ENCODE results near the gene LRRC74B. TPM values are rescaled to one million over a fixed set of nuclear protein-coding genes. Genes with fewer than 3 reads are reported as not detected.
"Not testable (repeated sequence)": the region's sequence is repeated elsewhere in the genome, so short reads cannot be mapped to it uniquely, and the experiment has no call there.

Gene LRRC74B, protein sequence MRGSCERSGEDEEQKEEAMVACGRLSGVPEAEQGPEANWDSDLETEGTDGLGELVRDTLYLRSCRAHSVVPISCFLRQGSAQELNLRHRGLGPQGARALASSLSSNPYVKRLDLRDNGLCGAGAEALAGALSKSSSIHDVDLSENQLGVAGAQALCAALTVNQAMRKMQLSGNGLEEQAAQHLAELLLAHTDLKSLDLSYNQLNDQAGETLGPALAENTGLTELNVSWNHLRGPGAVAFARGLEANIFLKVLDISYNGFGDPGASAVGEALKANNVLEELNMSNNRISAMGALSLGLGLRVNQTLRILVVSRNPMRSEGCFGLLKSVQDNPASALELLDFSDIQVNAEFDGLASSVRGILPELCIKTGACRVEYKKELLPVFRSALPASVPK
- not detected in 2 replicates for total RNA-seq (2014; rRNA removed; shearing (Covaris generic); ENCODE audit: low replicate concordance)

DNA sequence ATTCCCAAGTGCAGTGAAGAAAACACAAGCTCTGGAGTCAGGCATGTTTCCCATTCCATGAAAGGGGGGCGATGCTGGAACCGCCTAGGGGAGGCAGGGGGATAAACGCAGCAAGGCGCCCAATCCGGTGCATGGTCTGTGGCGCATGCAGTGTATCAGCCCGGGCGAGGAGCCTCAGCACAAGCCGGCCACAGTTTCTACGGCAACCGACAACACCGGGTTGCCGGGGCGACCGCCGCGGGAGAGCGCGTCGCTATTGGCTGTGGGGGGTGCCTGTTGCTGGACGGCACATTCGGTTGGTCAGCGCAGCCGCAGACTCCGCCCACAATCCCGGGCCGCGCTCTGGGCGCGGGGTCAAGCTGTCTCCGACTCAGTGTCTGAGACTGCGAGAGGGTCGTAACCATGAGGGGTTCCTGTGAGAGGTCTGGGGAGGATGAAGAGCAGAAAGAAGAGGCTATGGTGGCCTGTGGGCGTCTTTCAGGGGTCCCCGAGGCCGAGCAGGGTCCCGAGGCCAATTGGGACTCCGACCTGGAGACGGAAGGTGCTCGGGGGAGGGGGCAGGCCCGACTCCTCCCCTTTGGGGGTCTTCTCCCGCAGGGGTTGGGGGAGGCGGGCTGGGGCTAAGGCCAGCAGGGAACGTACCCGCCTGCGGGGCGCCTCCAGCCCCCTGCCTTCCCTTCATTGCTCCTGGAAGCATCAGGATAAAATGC lies at the start of gene LRRC74B:
TSS of gene LRRC74B (plus strand) at position 362 of the 710 bp plus-strand sequence. CDS start at position 403, 41 bp downstream.
- DNase-seq (ENCODE audit: low read depth): peak; percentile 92
- in situ Hi-C loops (cut with HindIII; ENCODE audit: low pct_unique_long_range_greater_than_20kb, low sequenced_read_pairs): no loop called here

- in situ Hi-C loops (cut with HindIII; ENCODE audit: low pct_unique_long_range_greater_than_20kb, low sequenced_read_pairs): no loop called here
- DNase-seq (ENCODE audit: low read depth): no peak
Observed at GRCh38 chr22:20996031-20996410, 49.7 kb upstream of the LRRC74B start.

DNA sequence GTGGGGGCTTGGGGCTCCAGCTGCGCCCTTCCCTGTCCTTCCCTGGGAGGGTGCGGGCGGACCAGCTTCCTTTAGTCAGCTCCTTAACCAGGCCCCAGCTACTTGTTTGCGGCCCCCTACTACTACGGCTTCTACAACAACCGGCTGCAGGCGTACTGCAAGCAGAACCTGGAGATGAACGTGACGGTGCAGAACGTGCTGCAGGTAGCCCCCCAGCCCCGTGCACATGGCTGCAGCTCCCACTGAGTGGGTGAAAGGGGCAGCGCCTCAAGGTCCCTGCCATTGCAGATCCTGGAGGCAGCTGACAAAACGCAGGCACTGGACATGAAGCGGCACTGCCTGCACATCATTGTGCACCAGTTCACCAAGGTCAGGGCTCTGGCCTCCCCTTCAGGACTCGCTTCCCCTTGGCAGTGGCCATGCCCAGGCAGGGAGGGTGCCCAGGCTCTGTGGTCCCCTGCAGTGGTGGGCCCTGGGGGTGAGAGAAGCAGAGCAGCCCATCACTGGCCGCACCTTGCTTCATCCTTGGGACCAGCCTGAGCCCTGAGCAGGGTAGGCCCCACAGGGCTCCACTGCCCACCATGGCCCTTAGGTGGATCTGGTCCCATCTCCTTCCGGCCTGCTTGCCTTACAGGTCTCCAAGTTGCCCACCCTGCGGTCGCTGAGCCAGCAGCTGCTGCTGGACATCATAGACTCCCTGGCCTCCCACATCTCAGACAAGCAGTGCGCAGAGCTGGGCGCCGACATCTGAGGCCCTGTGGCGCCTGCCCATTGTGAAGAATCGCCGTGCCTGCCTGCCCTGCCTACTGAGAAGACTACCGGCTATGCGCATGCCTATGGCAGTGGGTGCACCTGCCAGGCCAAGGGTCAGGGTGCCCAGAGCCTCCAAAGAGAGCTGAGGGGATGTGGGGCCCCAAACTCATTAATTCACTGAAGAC lies 48.9 kb upstream of the LRRC74B start:
- no peak for DNase-seq (ENCODE audit: low read depth)
- in situ Hi-C loops (cut with HindIII; ENCODE audit: low pct_unique_long_range_greater_than_20kb, low sequenced_read_pairs): no loop called here

DNA sequence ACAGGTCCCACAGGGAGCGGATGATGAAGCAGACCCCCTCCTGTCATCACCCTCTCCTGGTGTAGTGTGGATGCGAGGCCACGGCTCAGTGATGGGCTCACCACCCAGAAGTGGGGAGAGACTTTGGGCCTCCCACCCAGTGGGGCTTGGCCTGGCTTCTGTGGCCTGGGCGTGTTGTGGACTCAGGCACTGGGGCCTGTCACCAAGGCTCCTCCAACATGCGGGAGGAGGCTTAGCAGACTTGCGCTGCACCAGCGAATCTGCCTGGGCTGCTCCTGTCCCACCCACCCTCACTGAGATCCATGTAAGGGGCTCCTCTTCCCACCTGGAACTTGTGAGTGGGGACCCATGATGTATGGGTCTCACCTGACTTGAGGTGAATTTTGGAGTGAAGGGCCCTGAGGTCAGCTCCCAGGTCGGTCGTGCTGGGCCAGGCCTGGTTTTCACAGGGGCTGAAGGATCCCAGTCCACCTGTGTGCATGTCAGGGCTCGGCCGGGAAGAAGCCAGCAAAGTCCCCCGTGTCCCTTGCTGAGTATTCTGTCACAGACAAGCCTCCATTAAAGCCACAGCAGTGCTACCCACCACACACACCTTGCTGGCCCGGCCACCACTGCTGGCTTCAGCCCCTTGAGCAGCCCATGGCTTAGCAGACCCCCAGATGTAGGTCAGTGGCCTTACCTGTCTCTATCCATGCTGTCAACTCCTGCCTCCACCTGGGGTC lies 48.0 kb upstream of the LRRC74B start:
- in situ Hi-C loops (cut with HindIII; ENCODE audit: low pct_unique_long_range_greater_than_20kb, low sequenced_read_pairs): no loop called here
- DNase-seq (ENCODE audit: low read depth): no peak

GRCh38 chr22:20998411-20999336 lies 47.1 kb upstream of the LRRC74B start:
- in situ Hi-C loops (cut with HindIII; ENCODE audit: low pct_unique_long_range_greater_than_20kb, low sequenced_read_pairs): no loop called here
- no peak for DNase-seq (ENCODE audit: low read depth)

- in situ Hi-C loops (cut with HindIII; ENCODE audit: low pct_unique_long_range_greater_than_20kb, low sequenced_read_pairs): no loop called here
- DNase-seq (ENCODE audit: low read depth): no peak
Observed at GRCh38 chr22:20999350-21000206, 46.2 kb upstream of the LRRC74B start.

GRCh38 chr22:21000207-21000986 lies 45.3 kb upstream of the LRRC74B start:
- in situ Hi-C loops (cut with HindIII; ENCODE audit: low pct_unique_long_range_greater_than_20kb, low sequenced_read_pairs): no loop called here
- no peak for DNase-seq (ENCODE audit: low read depth)

- DNase-seq (ENCODE audit: low read depth): no peak
- in situ Hi-C loops (cut with HindIII; ENCODE audit: low pct_unique_long_range_greater_than_20kb, low sequenced_read_pairs): no loop called here
Observed at GRCh38 chr22:21000987-21001600, 44.7 kb upstream of the LRRC74B start.

DNA sequence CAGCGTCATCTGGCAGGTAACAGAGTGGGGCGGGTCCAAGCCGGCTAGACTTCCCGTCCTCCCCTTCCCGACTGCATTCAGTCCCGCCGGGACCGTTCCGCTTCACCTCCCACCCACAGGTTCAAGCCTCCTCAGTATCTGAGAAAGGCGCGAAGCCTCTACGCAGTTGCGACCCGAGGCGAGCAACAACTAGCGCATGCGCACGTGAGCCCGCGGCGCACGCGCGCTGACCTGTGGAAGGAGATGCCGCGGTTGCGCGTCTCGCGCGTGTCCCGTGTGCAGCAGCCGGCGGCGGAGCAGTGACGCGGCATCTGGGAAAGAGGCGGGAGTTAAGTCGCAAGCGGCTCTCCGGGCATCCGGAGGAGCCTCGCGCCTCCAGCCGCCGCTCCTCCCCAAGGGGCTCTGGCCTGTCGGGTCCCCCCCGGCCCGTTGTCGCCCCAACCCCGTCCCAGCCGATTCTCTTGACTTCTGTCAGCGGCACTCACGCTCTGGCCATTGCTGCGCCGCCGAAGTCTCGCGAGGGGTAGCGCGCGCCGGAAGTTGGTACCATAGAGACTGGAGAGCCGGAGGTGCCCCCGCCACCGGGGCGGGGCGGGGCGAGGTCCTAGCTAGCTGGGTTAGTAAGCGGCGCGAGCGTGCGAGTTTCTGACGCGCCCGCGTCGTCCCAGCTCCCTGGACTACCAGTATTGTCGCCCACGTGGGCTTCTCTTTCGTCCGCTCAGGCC lies 44.0 kb upstream of the LRRC74B start, which contains the start of gene THAP7:
TSS of gene THAP7 (minus strand) at position 518 of the 725 bp plus-strand sequence. CDS start at position 311, 207 bp downstream.
- in situ Hi-C loops (cut with HindIII; ENCODE audit: low pct_unique_long_range_greater_than_20kb, low sequenced_read_pairs): no loop called here
- DNase-seq (ENCODE audit: low read depth): peak; percentile 97

- no peak for DNase-seq (ENCODE audit: low read depth)
- in situ Hi-C loops (cut with HindIII; ENCODE audit: low pct_unique_long_range_greater_than_20kb, low sequenced_read_pairs): no loop called here
Observed at GRCh38 chr22:21003782-21004181, 42.0 kb upstream of the LRRC74B start.

GRCh38 chr22:21009208-21009607 lies 36.5 kb upstream of the LRRC74B start:
- in situ Hi-C loops (cut with HindIII; ENCODE audit: low pct_unique_long_range_greater_than_20kb, low sequenced_read_pairs); DNase-seq (ENCODE audit: low read depth): not testable (repeated sequence)

DNA sequence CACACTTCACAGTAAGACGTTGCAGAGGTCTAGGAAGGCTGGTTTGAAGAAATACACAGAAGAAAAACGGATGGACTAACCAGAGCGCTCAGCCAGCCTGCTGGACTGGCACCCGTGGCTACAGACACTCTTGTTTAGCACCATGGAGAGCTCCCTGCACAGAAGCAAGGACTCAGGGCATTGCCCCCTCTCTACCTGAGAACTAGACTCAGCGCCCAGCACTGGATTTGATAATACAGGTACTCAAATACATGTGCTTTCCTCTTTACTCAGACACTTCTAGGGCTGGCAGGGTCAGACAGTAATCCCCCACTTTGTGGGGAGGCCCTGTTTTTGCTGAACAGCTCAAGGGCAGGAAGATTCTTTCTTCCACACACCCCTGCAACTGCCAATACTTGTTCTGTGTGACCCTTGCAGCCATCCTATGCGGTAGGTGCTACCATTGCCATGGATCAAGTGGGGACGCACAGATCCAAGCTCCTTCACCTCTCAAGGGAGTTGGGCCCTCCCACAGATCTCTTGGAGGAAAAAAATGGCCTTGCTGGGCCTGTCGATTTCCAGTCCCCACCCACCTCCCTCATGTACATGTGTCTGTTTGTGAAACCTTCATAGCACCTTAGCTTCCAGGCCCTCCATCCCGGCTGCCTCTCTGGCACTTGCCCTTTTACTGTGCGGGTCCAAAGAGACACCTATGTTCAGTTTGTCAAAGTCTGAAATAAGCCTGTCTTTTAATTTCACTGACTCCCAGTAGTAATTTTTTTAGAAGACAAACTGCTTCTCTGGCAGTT lies 35.9 kb upstream of the LRRC74B start:
- in situ Hi-C loops (cut with HindIII; ENCODE audit: low pct_unique_long_range_greater_than_20kb, low sequenced_read_pairs): no loop called here
- no peak for DNase-seq (ENCODE audit: low read depth)

DNA sequence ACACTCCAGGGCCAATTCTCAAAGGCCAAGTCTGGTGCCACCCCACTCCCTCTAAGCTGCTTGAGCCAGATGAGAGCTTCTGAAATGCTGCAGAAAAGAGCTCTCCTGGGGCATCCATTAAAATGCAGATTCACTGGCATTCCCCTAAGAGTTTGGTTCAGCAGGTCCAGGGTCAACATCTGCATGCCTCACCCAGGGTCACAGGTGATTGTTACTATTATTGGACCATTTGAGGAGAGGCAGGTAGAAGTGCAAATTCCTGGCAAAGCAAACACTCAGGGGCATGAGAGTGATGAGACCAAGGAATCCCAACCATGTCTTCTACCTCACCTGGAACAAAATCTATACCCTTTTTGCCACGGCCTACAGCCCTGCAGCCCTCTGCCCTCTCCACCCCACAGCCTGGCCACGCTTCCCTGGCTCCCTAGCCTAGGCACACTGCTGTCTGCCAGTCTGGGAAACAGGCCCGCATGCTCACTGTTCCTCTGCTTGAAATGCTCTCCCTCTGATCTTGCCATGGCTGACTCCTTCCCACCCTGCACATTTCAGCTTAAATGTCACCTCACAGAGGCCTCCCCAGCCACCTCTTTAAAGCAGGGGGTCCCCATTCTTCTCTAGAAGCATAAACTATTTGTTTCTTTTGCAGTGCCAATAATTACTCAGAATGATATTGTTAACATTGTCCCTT lies 35.2 kb upstream of the LRRC74B start:
- in situ Hi-C loops (cut with HindIII; ENCODE audit: low pct_unique_long_range_greater_than_20kb, low sequenced_read_pairs): no loop called here
- no peak for DNase-seq (ENCODE audit: low read depth)

Data from Caki2 (cell line).